Measurements from ENCODE around the gene HPS1.

DNA sequence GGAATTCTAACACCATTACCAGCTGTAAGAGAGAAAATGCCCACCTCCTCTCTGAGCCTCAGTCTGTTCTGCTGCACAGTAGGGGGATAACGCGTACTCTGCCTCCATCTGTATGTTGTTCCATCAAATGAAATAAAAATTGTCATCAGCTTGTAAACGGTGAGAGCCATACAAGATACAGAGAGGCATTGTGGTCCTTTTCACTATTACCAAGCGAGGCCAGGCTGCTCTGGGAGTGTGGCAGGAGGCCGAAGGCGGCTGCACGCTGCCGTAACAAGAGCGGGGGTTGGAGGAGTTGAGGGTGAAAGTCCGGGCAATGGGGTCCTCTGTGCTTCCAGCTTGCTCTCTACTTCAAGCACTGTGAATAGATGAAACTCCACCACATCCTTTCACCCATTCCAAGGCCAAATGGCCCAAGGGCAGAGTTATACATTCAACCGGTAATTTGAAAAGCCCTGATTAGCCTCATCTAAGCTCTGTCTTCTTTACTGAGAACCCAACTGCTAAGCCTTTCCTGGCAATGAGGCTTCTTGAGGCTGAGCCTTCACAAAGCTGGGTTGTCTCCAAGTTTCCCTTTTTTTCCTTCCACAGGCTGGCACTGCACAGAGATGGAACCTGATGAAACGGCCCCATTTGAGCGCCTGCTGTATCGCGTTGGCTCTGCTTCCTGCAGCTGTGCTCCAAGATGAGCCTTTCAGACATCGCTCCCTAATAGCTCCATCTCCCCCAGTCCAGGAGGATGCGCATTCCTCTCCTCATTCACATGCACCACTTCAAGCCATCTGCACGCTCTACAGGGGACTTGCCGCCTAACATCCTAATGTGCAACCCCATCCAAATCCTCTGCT is 78.9 kb downstream of the HPS1 start:
- TF ChIP-seq CEBPB (IDR thresholded peaks at IDR 0.05) (no peak), MAFK (IDR thresholded peaks at IDR 0.05; ENCODE audit: partially characterized antibody) (no peak), RCOR1 (IDR thresholded peaks at IDR 0.05; ENCODE audit: low read depth, low read length) (no peak)

Data from A549 (cell line).